Tibial nerve (tissue), 4 donors: ENCODE results near the gene UBE2L3. TPM values are rescaled to one million over a fixed set of nuclear protein-coding genes. Genes with fewer than 3 reads are reported as not detected.

Experiments
- DNase-seq, 2 donors: peaks; one replicate each; pipeline ENCODE4 v3.0.0-alpha.2; 2019; ENCODE audit warnings: low spot score in 2 of 2
- H3K27ac ChIP-seq, 4 donors: fragments of 200-600 bp; sonication (generic) in 3 of 4; one replicate each; pipeline ENCODE4 v1.5.1; 2017 to 2019; ENCODE audit warnings: mild to moderate bottlenecking in 1 of 4
- H3K27me3 ChIP-seq, 2 donors: fragments of 200-600 bp; sonication (generic) in 1 of 2; one replicate each; pipeline versions ENCODE4 v1.5.1 to v1.6.0; 2017 to 2019
- H3K36me3 ChIP-seq, 3 donors: fragments of 200-600 bp; sonication (generic); one replicate each; pipeline ENCODE4 v1.5.1; 2018 to 2019
- H3K4me1 ChIP-seq, 4 donors: fragments of 200-600 bp; sonication (generic) in 3 of 4; one replicate each; pipeline ENCODE4 v1.5.1; 2017 to 2019
- H3K4me3 ChIP-seq, 4 donors: fragments of 200-600 bp; sonication (generic) in 3 of 4; one replicate each; pipeline ENCODE4 v1.5.1; 2017 to 2019; ENCODE audit warnings: mild to moderate bottlenecking in 1 of 4, moderate library complexity in 1 of 4
- H3K9me3 ChIP-seq, 4 donors: fragments of 200-600 bp; sonication (generic) in 3 of 4; one replicate each; pipeline ENCODE4 v1.5.1; 2017 to 2019
- EP300 ChIP-seq, 2 donors: sonication (generic); formaldehyde crosslinking; IDR thresholded peaks; one replicate each; pipeline ENCODE4 v1.6.1; 2017; ENCODE audit warnings: antibody characterized with exemption in 2 of 2, mild to moderate bottlenecking in 1 of 2
- POLR2A ChIP-seq, 2 donors: fragments of 450-650 bp; IDR thresholded peaks; one replicate each; pipeline ENCODE4 v1.6.1; 2017; ENCODE audit warnings: antibody characterized with exemption in 2 of 2, mild to moderate bottlenecking in 2 of 2, moderate library complexity in 2 of 2
- WGBS, 2 donors: methylation state at CpG; one replicate each; pipeline ENCODE4 v1.1.5; 2018; 5-methylcytosine and 5-hydroxymethylcytosine counted together
- total RNA-seq, 4 donors: library from RNA; depleted of rRNA; stranded (reverse); fragments of >200 nt; gene quantifications; one replicate each; pipeline ENCODE4 v1.1.0, GENCODE V29; 2016
- TF ChIP-seq, protein P1 (sequence below), 5 experiments: fragments of 200-600 bp in 3 of 5; fragments of 450-650 bp in 2 of 5; sonication (generic) in 3 of 5; IDR thresholded peaks; one replicate each; pipeline ENCODE4 v1.5.1; 2016 to 2019; ENCODE audit warnings: antibody characterized with exemption in 5 of 5, mild to moderate bottlenecking in 3 of 5, moderate library complexity in 2 of 5

The UBE2L3 gene
- total RNA-seq, 4 donors from 2014 or later = 32.0 to 45.0 (median 37.8) TPM

DNA sequence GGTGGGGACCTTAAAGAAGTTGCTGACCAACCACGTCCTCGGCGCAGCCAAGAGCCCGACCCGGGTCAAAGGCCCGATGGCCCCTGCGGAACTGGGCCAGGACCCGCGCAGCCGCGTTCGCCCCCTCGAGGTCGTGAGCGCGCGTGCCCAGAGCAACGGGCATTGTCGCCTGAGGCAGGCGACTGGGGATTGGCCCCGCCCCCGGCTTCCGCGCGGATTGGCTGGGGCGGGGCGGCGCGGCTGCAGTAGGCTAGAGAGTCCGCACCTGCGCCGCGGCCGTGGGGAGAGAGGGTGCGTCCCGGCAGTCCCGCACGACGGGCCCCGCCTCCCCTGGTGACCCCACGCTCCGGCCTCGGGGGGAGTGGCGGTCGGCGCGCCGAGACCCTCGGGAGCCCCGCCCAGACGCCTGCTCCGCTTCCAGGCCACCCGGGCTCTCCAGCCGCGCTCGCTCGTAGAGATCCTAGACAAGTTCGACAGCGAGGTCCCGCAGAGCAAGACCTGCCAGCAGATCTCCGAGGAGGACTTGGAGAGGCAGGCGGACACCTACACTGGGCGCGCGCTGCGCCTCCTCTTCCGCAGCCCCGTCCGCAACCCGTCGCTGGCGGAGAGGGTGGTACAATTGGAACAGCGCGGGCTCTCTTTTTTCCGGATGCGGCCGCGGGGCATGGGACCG is 90.0 kb downstream of the UBE2L3 start:
- Histone ChIP-seq H3K27me3 (peaks cover 0 to 18% of the 10 kb centered on the region in 2 donors), H3K36me3 (no peaks in the 10 kb centered on the region), H3K9me3 (no peaks in the 10 kb centered on the region), H3K27ac (peak overlapping the region in 1 of 4 donors; percentile 1), H3K4me3 (peak overlapping the region; percentile 33 to 64 (median 40)), H3K4me1 (peaks cover 0 to 20% (median 4%) of the 10 kb centered on the region in 4 donors)
- WGBS, 2 donors = 1 to 3% methylated on average over 44 to 58 of the region's 79 CpGs
- TF ChIP-seq EP300 (IDR thresholded peaks at IDR 0.05) (no peak), POLR2A (IDR thresholded peaks at IDR 0.05) (no peak)
- TF ChIP-seq, protein P1, sequence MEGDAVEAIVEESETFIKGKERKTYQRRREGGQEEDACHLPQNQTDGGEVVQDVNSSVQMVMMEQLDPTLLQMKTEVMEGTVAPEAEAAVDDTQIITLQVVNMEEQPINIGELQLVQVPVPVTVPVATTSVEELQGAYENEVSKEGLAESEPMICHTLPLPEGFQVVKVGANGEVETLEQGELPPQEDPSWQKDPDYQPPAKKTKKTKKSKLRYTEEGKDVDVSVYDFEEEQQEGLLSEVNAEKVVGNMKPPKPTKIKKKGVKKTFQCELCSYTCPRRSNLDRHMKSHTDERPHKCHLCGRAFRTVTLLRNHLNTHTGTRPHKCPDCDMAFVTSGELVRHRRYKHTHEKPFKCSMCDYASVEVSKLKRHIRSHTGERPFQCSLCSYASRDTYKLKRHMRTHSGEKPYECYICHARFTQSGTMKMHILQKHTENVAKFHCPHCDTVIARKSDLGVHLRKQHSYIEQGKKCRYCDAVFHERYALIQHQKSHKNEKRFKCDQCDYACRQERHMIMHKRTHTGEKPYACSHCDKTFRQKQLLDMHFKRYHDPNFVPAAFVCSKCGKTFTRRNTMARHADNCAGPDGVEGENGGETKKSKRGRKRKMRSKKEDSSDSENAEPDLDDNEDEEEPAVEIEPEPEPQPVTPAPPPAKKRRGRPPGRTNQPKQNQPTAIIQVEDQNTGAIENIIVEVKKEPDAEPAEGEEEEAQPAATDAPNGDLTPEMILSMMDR (IDR thresholded peaks at IDR 0.05) = peak in 3 of 5 experiments; percentile 9 to 26 (median 24)
- no peak for DNase-seq

DNA sequence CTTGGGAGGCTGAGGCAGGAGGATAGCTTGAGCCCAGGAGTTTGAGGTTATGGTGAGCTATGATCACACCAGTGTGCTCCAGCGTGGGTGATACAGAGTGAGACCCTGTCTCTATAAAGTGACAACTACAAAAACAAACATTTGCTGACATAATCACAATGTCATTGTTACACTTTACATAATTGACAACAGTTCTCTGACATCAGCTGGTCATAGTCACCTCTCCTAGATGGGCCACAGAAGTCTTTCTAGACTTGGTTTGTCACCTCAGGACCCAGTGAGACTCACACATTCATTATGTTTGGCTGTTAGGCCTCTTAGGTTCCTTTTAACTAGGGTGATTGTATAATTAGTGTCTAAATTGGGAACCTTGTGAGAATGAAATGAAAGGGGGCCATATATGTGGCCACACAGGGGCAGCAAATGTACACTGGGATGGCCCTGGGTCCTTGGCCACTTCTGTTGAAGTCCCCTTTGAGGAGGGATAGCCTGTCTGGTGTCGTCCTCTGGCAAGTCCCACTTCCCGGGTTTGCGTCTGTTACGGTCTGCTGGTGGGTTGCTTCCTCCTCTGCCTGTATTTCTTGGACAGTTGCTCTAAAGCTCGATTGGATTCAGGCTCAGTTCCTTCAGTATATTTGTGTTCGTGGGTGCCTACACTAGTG is 92.5 kb downstream of the UBE2L3 start:
- H3K9me3 ChIP-seq = no peaks in the 10 kb centered on the region
- peaks cover 0 to 18% of the 10 kb centered on the region in 2 donors for H3K27me3 ChIP-seq
- TF ChIP-seq EP300 (IDR thresholded peaks at IDR 0.05) (no peak), POLR2A (IDR thresholded peaks at IDR 0.05) (no peak)
- TF ChIP-seq, protein P1 (IDR thresholded peaks at IDR 0.05) = no peak
- peaks cover 0 to 15% (median 3%) of the 10 kb centered on the region in 4 donors for H3K4me1 ChIP-seq
- WGBS, 2 donors = 76 to 85% methylated on average over 3 to 7 of the region's 7 CpGs
- H3K4me3 ChIP-seq = no peak overlapping the region
- H3K27ac ChIP-seq = no peak overlapping the region
- DNase-seq = no peak
- H3K36me3 ChIP-seq = no peaks in the 10 kb centered on the region

DNA sequence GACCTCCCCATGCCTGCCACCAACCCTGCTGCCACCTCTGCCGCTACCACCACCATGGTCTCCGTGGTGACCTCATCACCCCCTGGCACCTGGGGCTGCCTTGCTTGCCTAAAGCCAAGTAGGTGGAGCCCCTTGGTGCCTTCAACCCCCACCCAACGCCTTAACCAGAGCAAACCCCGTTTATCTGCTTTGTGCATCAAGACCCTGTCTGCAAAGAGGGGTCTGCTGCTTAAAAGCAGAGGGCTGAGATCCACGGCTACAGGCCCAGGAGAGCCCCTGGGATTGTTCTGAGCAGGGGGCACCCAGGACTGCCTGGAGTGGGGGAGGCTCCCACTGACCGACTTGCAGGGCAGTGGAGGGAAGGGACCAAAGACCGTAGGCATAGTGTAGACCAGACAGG is 93.4 kb downstream of the UBE2L3 start:
- H3K9me3 ChIP-seq = no peaks in the 10 kb centered on the region
- H3K27ac ChIP-seq = no peak overlapping the region
- peaks cover 0 to 21% (median 3%) of the 10 kb centered on the region in 4 donors for H3K4me1 ChIP-seq
- no peak overlapping the region for H3K4me3 ChIP-seq
- 78 to 83% methylated on average over 6 to 7 of the region's 7 CpGs for WGBS, 2 donors
- TF ChIP-seq, protein P1 (IDR thresholded peaks at IDR 0.05) = no peak
- no peak for TF ChIP-seq EP300 (IDR thresholded peaks at IDR 0.05)
- TF ChIP-seq POLR2A (IDR thresholded peaks at IDR 0.05) = no peak
- no peak for DNase-seq
- H3K27me3 ChIP-seq = peaks cover 0 to 18% of the 10 kb centered on the region in 2 donors
- H3K36me3 ChIP-seq = no peaks in the 10 kb centered on the region

DNA sequence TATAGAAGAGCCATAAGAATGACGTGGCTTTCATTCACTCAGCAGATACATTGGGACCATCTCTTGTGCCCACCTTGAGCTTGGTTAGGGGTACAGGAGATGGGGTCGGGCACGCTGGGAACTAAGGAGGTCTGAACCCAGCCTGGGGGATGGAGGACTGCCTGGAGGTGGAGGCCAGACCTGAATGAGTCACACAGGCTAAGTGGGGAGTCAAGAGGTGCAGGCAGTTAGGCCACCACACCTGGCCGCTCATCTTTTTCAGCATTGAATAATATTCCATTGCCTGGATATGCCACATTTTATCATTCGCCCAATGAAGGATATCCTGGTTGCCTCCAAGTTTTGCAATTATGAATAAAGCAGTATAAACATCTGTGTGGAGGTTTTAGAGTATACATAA is 94.5 kb downstream of the UBE2L3 start:
- Histone ChIP-seq H3K4me1 (peaks cover 0 to 26% (median 8%) of the 10 kb centered on the region in 4 donors), H3K27ac (no peak overlapping the region), H3K4me3 (no peak overlapping the region), H3K36me3 (no peaks in the 10 kb centered on the region), H3K27me3 (peaks cover 0 to 14% of the 10 kb centered on the region in 2 donors), H3K9me3 (no peaks in the 10 kb centered on the region)
- WGBS, 2 donors = 92 to 93% methylated on average over 5 of the region's 5 CpGs
- no peak for TF ChIP-seq POLR2A (IDR thresholded peaks at IDR 0.05)
- TF ChIP-seq, protein P1 (IDR thresholded peaks at IDR 0.05) = no peak
- no peak for TF ChIP-seq EP300 (IDR thresholded peaks at IDR 0.05)
- no peak for DNase-seq

DNA sequence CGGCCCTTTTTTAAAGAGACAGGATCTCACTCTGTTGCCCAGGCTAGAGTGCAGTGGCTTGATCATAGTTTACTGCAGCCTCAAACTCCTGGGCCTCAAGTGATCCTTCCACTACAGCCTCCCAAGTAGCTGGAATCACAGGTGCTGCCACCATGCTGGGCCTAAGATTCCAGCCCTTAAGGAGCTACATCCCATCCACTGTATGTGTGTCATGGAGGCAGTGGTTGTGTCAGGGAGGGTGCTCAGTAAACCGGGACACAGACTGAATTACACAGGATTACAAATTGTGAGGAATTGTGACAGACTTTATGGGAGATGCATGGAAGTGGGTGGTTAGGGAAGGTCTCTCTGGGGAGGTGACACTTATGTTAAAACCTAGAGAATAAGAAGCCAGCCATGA is 96.2 kb downstream of the UBE2L3 start:
- Histone ChIP-seq H3K36me3 (no peaks in the 10 kb centered on the region), H3K27ac (no peak overlapping the region), H3K27me3 (no peaks in the 10 kb centered on the region), H3K9me3 (no peaks in the 10 kb centered on the region), H3K4me3 (no peak overlapping the region), H3K4me1 (peaks cover 0 to 21% (median 9%) of the 10 kb centered on the region in 4 donors)
- TF ChIP-seq POLR2A (IDR thresholded peaks at IDR 0.05) (no peak), EP300 (IDR thresholded peaks at IDR 0.05) (no peak)
- TF ChIP-seq, protein P1 (IDR thresholded peaks at IDR 0.05) = no peak
- WGBS, 2 donors = 94 to 95% methylated on average over 2 of the region's 2 CpGs
- no peak for DNase-seq
